A549 (cell line): ENCODE data around the gene ZNF496. TPM values are rescaled to one million over a fixed set of nuclear protein-coding genes. Genes with fewer than 3 reads are reported as not detected.

ENCODE experiments used
- ATAC-seq, 2 experiments: fragments of 200-7000 bp in 1 of 2; fragments of >200 bp in 1 of 2; cut with Nextera tagmentation in 1 of 2; cut with Tn5 transposase in 1 of 2; 3 replicates each; pipeline versions ENCODE4 v1.8.0 to v1.9.1; 2018 to 2020; ENCODE audit warnings: mild to moderate bottlenecking in 1 of 2, moderate library complexity in 1 of 2
- CTCF ChIA-PET: fragments of 300-600 bp; sonication (Branson Sonifier 250); formaldehyde crosslinking; extraction: SDS; loops from one replicate; lab custom pipeline; 2021; ENCODE audit warnings: antibody characterized with exemption, inconsistent platforms; lab: Yijun Ruan, JAX
- POLR2A ChIA-PET: fragments of 350-600 bp; formaldehyde crosslinking; extraction: SDS; loops from one replicate; lab custom pipeline; 2021; ENCODE audit warnings: antibody characterized with exemption, inconsistent platforms; lab: Yijun Ruan, JAX
- DNase-seq, 2 experiments: peaks; one replicate each; pipeline versions ENCODE4 v3.0.0 to v3.0.0-alpha.2; 2011 to 2016; ENCODE audit warnings: low read depth in 1 of 2, low spot score in 1 of 2
- FAIRE-seq: peaks from 2 replicates; lab custom pipeline; 2011; peaks lifted over from hg19 to GRCh38; lab: Jason Lieb, UNC
- H3K27ac ChIP-seq, 2 experiments: fragments of >200 bp; sonication (Bioruptor Twin); formaldehyde crosslinking; 3 replicates each; pipeline ENCODE4 v1.5.1; 2016 to 2017
- H3K4me1 ChIP-seq: fragments of >200 bp; sonication (Bioruptor Twin); formaldehyde crosslinking; 3 replicates; pipeline ENCODE4 v1.6.1; 2016
- H3K4me2 ChIP-seq: fragments of >200 bp; sonication (Bioruptor Twin); formaldehyde crosslinking; 3 replicates; pipeline ENCODE4 v1.6.1; 2016
- H3K4me3 ChIP-seq: fragments of >200 bp; sonication (Bioruptor Twin); formaldehyde crosslinking; 3 replicates; pipeline ENCODE4 v1.5.1; 2016
- H3K9me3 ChIP-seq: fragments of >200 bp; sonication (Bioruptor Twin); formaldehyde crosslinking; 3 replicates; pipeline ENCODE4 v1.6.1; 2016
- ATOH8 ChIP-seq: fragments of 250-450 bp; sonication (Bioruptor Pico); IDR thresholded peaks from 2 replicates; pipeline ENCODE4 v1.5.0; 2020; ENCODE audit warnings: low read depth, mild to moderate bottlenecking, moderate library complexity
- CEBPB ChIP-seq, 2 experiments: fragments of >200 bp in 1 of 2; sonication (Bioruptor Twin) in 1 of 2; formaldehyde crosslinking in 1 of 2; IDR thresholded peaks; 2 replicates each; pipeline ENCODE4 v1.6.1; 2012 to 2016
- CHD4 ChIP-seq: fragments of 200-600 bp; sonication (generic); IDR thresholded peaks from 2 replicates; pipeline ENCODE4 v1.6.1; 2016; ENCODE audit warnings: antibody characterized with exemption, mild to moderate bottlenecking, borderline replicate concordance
- EHF ChIP-seq: fragments of 250-450 bp; sonication (Bioruptor Pico); IDR thresholded peaks from 2 replicates; pipeline ENCODE4 v1.5.0; 2020; ENCODE audit warnings: mild to moderate bottlenecking
- FOSB ChIP-seq: fragments of 250-450 bp; sonication (Bioruptor Pico); IDR thresholded peaks from 2 replicates; pipeline ENCODE4 v1.5.0; 2020; ENCODE audit warnings: mild to moderate bottlenecking, moderate library complexity
- FOSL2 ChIP-seq, 2 experiments: fragments of 450-650 bp in 1 of 2; fragments of >200 bp in 1 of 2; sonication (Bioruptor Twin) in 1 of 2; formaldehyde crosslinking; IDR thresholded peaks; 2 replicates each; pipeline versions ENCODE4 v1.5.0 to v1.6.1; 2016 to 2020; ENCODE audit warnings: mild to moderate bottlenecking in 1 of 2, moderate library complexity in 1 of 2
- FOXS1 ChIP-seq: fragments of 250-450 bp; sonication (Bioruptor Pico); IDR thresholded peaks from 2 replicates; pipeline ENCODE4 v1.5.0; 2020; ENCODE audit warnings: mild to moderate bottlenecking, moderate library complexity
- HEYL ChIP-seq: fragments of 250-450 bp; sonication (Bioruptor Pico); IDR thresholded peaks from 2 replicates; pipeline ENCODE4 v1.8.0; 2021; ENCODE audit warnings: mild to moderate bottlenecking, moderate library complexity
- HOXB13 ChIP-seq: fragments of 250-450 bp; sonication (Bioruptor Pico); IDR thresholded peaks from 2 replicates; pipeline ENCODE4 v1.5.0; 2020; ENCODE audit warnings: low read depth, mild to moderate bottlenecking, moderate library complexity
- KDM1A ChIP-seq: fragments of 200-600 bp; sonication (generic); IDR thresholded peaks from 2 replicates; pipeline ENCODE4 v1.6.1; 2016; ENCODE audit warnings: low read depth, mild to moderate bottlenecking
- KDM5A ChIP-seq: fragments of 200-600 bp; sonication (generic); IDR thresholded peaks from 2 replicates; pipeline ENCODE4 v1.6.1; 2016; ENCODE audit warnings: antibody characterized with exemption, mild to moderate bottlenecking
- MAX ChIP-seq: IDR thresholded peaks from 2 replicates; pipeline ENCODE4 v1.6.1; 2012
- MYC ChIP-seq: IDR thresholded peaks from 2 replicates; pipeline ENCODE4 v1.6.1; 2012; ENCODE audit warnings: mild to moderate bottlenecking, inconsistent platforms, low read length, improper control_type of control experiment, borderline replicate concordance
- NFE2L2 ChIP-seq: fragments of 150-350 bp; conservative IDR thresholded peaks from 2 replicates; pipeline ENCODE4 v1.6.1; 2014; ENCODE audit warnings: low read length
- NPAS2 ChIP-seq: fragments of 250-450 bp; sonication (Bioruptor Pico); IDR thresholded peaks from 2 replicates; pipeline ENCODE4 v1.8.0; 2022; ENCODE audit warnings: mild to moderate bottlenecking, moderate library complexity, borderline replicate concordance
- PBX3 ChIP-seq: IDR thresholded peaks from 2 replicates; pipeline ENCODE4 v1.6.1; 2012
- POLR2AphosphoS2 ChIP-seq: conservative IDR thresholded peaks from 2 replicates; pipeline ENCODE4 v1.6.1; 2012; ENCODE audit warnings: low read length, improper control_type of control experiment, inconsistent platforms
- RARB ChIP-seq: fragments of 250-450 bp; sonication (Bioruptor Pico); IDR thresholded peaks from 2 replicates; pipeline ENCODE4 v1.8.0; 2021; ENCODE audit warnings: mild to moderate bottlenecking, moderate library complexity
- RCOR1 ChIP-seq: fragments of 150-350 bp; IDR thresholded peaks from 2 replicates; pipeline ENCODE4 v1.6.1; 2014; ENCODE audit warnings: antibody characterized with exemption, low read length, low read depth
- RNF2 ChIP-seq: fragments of 200-600 bp; sonication (generic); IDR thresholded peaks from 2 replicates; pipeline ENCODE4 v1.6.1; 2016; ENCODE audit warnings: low read depth, mild to moderate bottlenecking, antibody characterized with exemption, moderate library complexity, borderline replicate concordance
- TFCP2L1 ChIP-seq: fragments of 250-450 bp; sonication (Bioruptor Pico); IDR thresholded peaks from 2 replicates; pipeline ENCODE4 v1.5.0; 2021; ENCODE audit warnings: mild to moderate bottlenecking
- ZFP36 ChIP-seq: fragments of 450-650 bp; IDR thresholded peaks from 2 replicates; pipeline ENCODE4 v1.6.1; 2014; ENCODE audit warnings: borderline replicate concordance; ENCODE audit not compliant: partially characterized antibody
- ZNF302 ChIP-seq: fragments of 250-450 bp; sonication (Bioruptor Pico); IDR thresholded peaks from 2 replicates; pipeline ENCODE4 v1.9.0; 2021; ENCODE audit warnings: inconsistent platforms, mild to moderate bottlenecking, moderate library complexity
- ZSCAN20 ChIP-seq: fragments of 250-450 bp; sonication (Bioruptor Pico); IDR thresholded peaks from 2 replicates; pipeline ENCODE4 v1.8.0; 2022; ENCODE audit warnings: mild to moderate bottlenecking, moderate library complexity
- WGBS: methylation state at CpG from one replicate; pipeline ENCODE4 v1.1.6; 2017; ENCODE audit errors: missing lambda C conversion rate; 5-methylcytosine and 5-hydroxymethylcytosine counted together
- polyA plus RNA-seq, 4 experiments: library from polyadenylated mRNA; depleted of rRNA in 3 of 4; stranded (reverse); fragments of >200 nt; fragmentation: RNase III in 1 of 4; extraction: RNeasy Plus Mini Kit Qiagen cat#74134 plus additional on column Dnase treatment in 1 of 4; gene quantifications; 2 replicates in 3 of 4; 3 replicates in 1 of 4; pipeline ENCODE4 v1.2.3, GENCODE V29; 2011 to 2017
- TF ChIP-seq, protein P1 (sequence below): fragments of 150-350 bp; IDR thresholded peaks from 2 replicates; pipeline ENCODE4 v1.6.1; 2014; ENCODE audit warnings: low read depth, mild to moderate bottlenecking, low read length
- TF ChIP-seq, protein P2 (sequence below): fragments of 250-450 bp; sonication (Bioruptor Pico); IDR thresholded peaks from 2 replicates; pipeline ENCODE4 v1.5.0; 2021; ENCODE audit warnings: mild to moderate bottlenecking, moderate library complexity, borderline replicate concordance
- TF ChIP-seq, protein P3 (sequence below): fragments of >200 bp; sonication (Bioruptor Twin); formaldehyde crosslinking; IDR thresholded peaks from 2 replicates; pipeline ENCODE4 v1.6.1; 2016

Gene ZNF496
- polyA plus RNA-seq, 2 of the 4 experiments (the other 2 are of a cell fraction): 13.1 to 16.1 TPM

DNA sequence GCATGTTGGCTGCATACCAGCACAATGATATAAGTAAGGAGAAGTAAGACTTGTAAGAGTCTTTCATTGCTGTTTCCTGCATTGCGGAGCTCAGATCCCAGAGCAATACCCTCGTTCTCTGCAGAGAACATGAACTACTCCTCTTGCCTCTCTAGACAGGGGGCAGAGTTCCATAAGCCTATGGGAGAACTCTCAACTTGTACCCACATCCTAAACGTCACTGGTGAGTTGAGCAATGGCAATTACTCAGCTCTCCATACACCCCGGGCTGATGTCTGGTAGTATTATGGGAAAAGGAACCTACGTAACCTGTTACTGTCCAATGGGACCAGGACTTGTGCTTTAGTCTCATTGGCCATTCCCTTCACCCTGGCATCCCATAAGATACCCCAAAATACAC, 27.3 kb upstream of the ZNF496 start (continued):
- TF ChIP-seq, protein P1, sequence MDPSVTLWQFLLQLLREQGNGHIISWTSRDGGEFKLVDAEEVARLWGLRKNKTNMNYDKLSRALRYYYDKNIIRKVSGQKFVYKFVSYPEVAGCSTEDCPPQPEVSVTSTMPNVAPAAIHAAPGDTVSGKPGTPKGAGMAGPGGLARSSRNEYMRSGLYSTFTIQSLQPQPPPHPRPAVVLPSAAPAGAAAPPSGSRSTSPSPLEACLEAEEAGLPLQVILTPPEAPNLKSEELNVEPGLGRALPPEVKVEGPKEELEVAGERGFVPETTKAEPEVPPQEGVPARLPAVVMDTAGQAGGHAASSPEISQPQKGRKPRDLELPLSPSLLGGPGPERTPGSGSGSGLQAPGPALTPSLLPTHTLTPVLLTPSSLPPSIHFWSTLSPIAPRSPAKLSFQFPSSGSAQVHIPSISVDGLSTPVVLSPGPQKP: no peak
- TF ChIP-seq MAX (no peak), PBX3 (no peak), MYC (no peak), ZSCAN20 (CRISPR knock-in tag) (no peak), NPAS2 (CRISPR knock-in tag) (no peak)
- TF ChIP-seq, protein P2, sequence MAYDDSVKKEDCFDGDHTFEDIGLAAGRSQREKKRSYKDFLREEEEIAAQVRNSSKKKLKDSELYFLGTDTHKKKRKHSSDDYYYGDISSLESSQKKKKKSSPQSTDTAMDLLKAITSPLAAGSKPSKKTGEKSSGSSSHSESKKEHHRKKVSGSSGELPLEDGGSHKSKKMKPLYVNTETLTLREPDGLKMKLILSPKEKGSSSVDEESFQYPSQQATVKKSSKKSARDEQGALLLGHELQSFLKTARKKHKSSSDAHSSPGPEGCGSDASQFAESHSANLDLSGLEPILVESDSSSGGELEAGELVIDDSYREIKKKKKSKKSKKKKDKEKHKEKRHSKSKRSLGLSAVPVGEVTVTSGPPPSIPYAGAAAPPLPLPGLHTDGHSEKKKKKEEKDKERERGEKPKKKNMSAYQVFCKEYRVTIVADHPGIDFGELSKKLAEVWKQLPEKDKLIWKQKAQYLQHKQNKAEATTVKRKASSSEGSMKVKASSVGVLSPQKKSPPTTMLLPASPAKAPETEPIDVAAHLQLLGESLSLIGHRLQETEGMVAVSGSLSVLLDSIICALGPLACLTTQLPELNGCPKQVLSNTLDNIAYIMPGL (CRISPR knock-in tag): no peak

GRCh38 chr1:247357781-247358211, 26.1 kb upstream of the ZNF496 start:
- WGBS: 33% methylated on average over 6 of the region's 6 CpGs
- FAIRE-seq: no peak
- POLR2A ChIA-PET: no interaction called here
- TF ChIP-seq, protein P3, sequence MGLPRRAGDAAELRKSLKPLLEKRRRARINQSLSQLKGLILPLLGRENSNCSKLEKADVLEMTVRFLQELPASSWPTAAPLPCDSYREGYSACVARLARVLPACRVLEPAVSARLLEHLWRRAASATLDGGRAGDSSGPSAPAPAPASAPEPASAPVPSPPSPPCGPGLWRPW: no peak
- TF ChIP-seq FOSB (CRISPR knock-in tag) (no peak), CHD4 (no peak), ZSCAN20 (CRISPR knock-in tag) (no peak), RCOR1 (no peak), NFE2L2 (no peak), TFCP2L1 (no peak), EHF (no peak), ZFP36 (no peak), ZNF302 (CRISPR knock-in tag) (no peak), FOSL2 (IDR thresholded peaks at IDR 0.05) (no peak), FOSL2 (CRISPR knock-in tag; IDR thresholded peaks at IDR 0.05) (no peak), HOXB13 (CRISPR knock-in tag) (no peak)
- CTCF ChIA-PET: no interaction called here
- Histone ChIP-seq H3K9me3 (no peaks in the 10 kb centered on the region), H3K4me2 (no peak overlapping the region), H3K4me3 (no peak overlapping the region), H3K27ac (no peak overlapping the region), H3K4me1 (no peaks in the 10 kb centered on the region)
- DNase-seq: no peak
- ATAC-seq: no peak

- ChIA-PET POLR2A (no interaction called here), CTCF (no interaction called here)
- Histone ChIP-seq H3K9me3 (no peaks in the 10 kb centered on the region), H3K27ac (no peak overlapping the region), H3K4me3 (no peak overlapping the region), H3K4me1 (no peaks in the 10 kb centered on the region)
- FAIRE-seq (no peak), ATAC-seq (no peak), DNase-seq (no peak)
- WGBS: 50% methylated on average over 7 of the region's 7 CpGs
- TF ChIP-seq KDM1A: no peak
- TF ChIP-seq ATOH8: no peak
- no peak for TF ChIP-seq POLR2AphosphoS2
- TF ChIP-seq HEYL: no peak
- TF ChIP-seq RARB: no peak
- TF ChIP-seq CEBPB (IDR thresholded peaks at IDR 0.05): no peak
- no peak for TF ChIP-seq KDM5A
- TF ChIP-seq FOSB (CRISPR knock-in tag): no peak
- no peak for TF ChIP-seq RNF2
- TF ChIP-seq MAX: no peak
- TF ChIP-seq, protein P3: no peak
- TF ChIP-seq MYC: no peak
- no peak for TF ChIP-seq NFE2L2
- TF ChIP-seq FOXS1: no peak
- TF ChIP-seq NPAS2 (CRISPR knock-in tag): no peak
- TF ChIP-seq CHD4: no peak
- TF ChIP-seq, all 56 proteins: peak for 0
- H3K4me2 ChIP-seq: no peak overlapping the region
Measured at GRCh38 chr1:247357052-247357780, 25.5 kb upstream of the ZNF496 start.
